H1 (cell line): ENCODE results near the gene LRIG2. TPM values are rescaled to one million over a fixed set of nuclear protein-coding genes. Genes with fewer than 3 reads are reported as not detected.

Experiments
- ATF3 ChIP-seq: IDR thresholded peaks from 2 replicates; pipeline ENCODE4 v1.6.1; 2011; ENCODE audit warnings: low read depth, mild to moderate bottlenecking, low read length; ENCODE audit not compliant: insufficient read depth
- E2F6 ChIP-seq: IDR thresholded peaks from 2 replicates; pipeline ENCODE4 v1.6.1; 2012; ENCODE audit warnings: inconsistent platforms
- EP300 ChIP-seq, 2 experiments: IDR thresholded peaks; 1 replicate in 1 of 2; 2 replicates in 1 of 2; pipeline ENCODE4 v1.6.1; 2011 to 2012; ENCODE audit warnings: low read depth in 2 of 2, low read length in 2 of 2, mild to moderate bottlenecking in 2 of 2, borderline replicate concordance in 1 of 2, inconsistent platforms in 1 of 2, moderate library complexity in 1 of 2
- JUND ChIP-seq: IDR thresholded peaks from 2 replicates; pipeline ENCODE4 v1.6.1; 2011; ENCODE audit warnings: mild to moderate bottlenecking, improper control_type of control experiment, low read length
- SRF ChIP-seq: IDR thresholded peaks from 2 replicates; pipeline ENCODE4 v1.6.1; 2011; ENCODE audit warnings: mild to moderate bottlenecking, low read depth, low read length, moderate library complexity
- TBP ChIP-seq: IDR thresholded peaks from 2 replicates; pipeline ENCODE4 v1.6.1; 2011; ENCODE audit warnings: low read depth, low read length, improper control_type of control experiment
- TEAD4 ChIP-seq: IDR thresholded peaks from 2 replicates; pipeline ENCODE4 v1.6.1; 2012; ENCODE audit warnings: low read depth, low read length, inconsistent platforms, mixed read lengths
- polyA plus RNA-seq, 7 experiments: library from polyadenylated mRNA; depleted of rRNA in 3 of 7; stranded (reverse) in 5 of 7; unstranded in 2 of 7; fragments of >200 nt in 5 of 7; fragments of 200-250 nt in 2 of 7; gene quantifications; 1 replicate in 5 of 7; 2 replicates in 1 of 7; 4 replicates in 1 of 7; pipeline versions ENCODE4 v1.2.1 to v1.2.3, GENCODE V29; 2011 to 2013; ENCODE audit warnings: missing spikeins in 2 of 7, mixed read lengths in 2 of 7
- total RNA-seq: library from RNA; stranded (reverse); fragmentation: NEBNext Ultra II Directional; extraction: Animal tissue kit (Norgen Biotek cat#: 25700); gene quantifications from 2 replicates; pipeline ENCODE4 v1.2.1, GENCODE V29; 2021

The LRIG2 gene
- total and polyA plus RNA-seq, 2 of the 8 experiments (the other 6 are each of a cell fraction or from before 2014, with no cell fraction given): 16.2 to 20.9 TPM

DNA sequence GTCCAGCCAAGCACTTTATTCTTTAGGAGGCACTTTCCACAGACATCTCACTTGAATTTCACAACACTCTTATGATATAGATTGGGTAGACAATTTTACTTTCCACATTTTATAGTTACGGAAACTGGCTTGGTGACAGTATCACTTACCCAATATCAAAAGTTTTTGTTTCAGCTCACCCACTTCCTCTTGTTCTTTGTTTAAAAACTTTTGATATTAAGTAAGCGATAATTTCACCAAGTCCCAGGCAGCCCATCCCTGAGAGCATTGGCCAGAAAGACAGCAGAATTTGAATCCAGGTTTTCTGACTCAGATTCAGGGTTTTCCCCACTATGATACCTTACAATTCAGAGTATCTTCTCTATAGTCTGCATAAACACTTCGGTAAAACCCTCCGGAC, 60.0 kb downstream of the LRIG2 start (continued):
- no peak for TF ChIP-seq TBP
- no peak for TF ChIP-seq EP300 (IDR thresholded peaks at IDR 0.05; ENCODE audit: borderline replicate concordance in 1 of 2, low read depth in 2 of 2, low read length in 2 of 2)
- TF ChIP-seq JUND: no peak
- no peak for TF ChIP-seq TEAD4
- TF ChIP-seq E2F6: no peak
- TF ChIP-seq ATF3: no peak
- no peak for TF ChIP-seq SRF
- TF ChIP-seq, all 59 proteins: peak for 0
